ENCODE measurements around the gene PDGFRB. TPM values are rescaled to one million over a fixed set of nuclear protein-coding genes. Genes with fewer than 3 reads are reported as not detected.
A peak's percentile ranks its signal among the peaks of the same experiment; 100 is the strongest.

The PDGFRB gene
- total and polyA plus RNA-seq, 10 of the 15 experiments (the other 5 are each of a cell fraction or from before 2014, with no cell fraction given) = 0.02 to 3.0 (median 1.0) TPM

DNA sequence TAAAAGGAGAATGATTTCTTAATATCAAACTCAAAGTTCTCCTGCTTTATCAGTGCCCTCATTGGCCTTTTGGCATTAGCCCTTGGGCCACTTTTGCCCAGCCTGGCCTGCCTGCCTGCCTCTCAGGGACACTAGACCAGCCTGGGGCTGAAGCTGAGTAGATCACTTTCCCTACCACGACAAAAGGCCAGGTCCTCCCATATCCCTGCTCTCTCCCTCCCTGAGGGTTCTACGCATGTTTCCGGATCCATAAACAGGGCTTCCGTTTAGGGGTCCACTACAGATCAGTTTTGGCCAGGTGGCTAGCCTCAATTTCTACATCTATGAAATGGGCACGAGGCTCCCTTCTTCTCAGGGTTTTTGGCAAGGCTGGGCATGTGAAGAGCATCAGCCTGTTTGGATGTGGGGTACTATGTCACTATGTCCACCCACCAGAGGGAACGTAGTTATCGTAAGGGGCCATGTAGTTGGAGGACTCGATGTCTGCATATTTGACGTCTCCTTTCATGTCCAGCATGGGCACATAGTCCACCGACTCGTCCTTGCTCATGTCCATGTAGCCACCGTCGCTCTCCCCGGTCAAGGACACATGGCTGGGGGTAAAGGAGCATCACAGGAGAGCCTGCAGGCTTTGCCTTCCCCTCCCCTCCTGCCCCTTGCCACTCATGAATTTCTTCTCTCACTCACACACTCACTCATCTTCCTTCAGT lies 34.0 kb downstream of the PDGFRB start:
- Histone ChIP-seq H3K4me2 (ENCODE audit: control insufficient read depth, insufficient read depth) (no peak overlapping the region), H3K27ac (ENCODE audit: control insufficient read depth, insufficient read depth) (no peak overlapping the region), H2AFZ (ENCODE audit: control insufficient read depth, low read depth, low read length) (peak overlapping the region; percentile 56), H3K4me3 (no peak overlapping the region), H3K27me3 (replicated peaks in 1 of 2; ENCODE audit: control insufficient read depth in 2 of 2, insufficient read depth in 2 of 2, low read length in 1 of 2) (no peaks in the 10 kb centered on the region), H3K9me3 (replicated peaks; ENCODE audit: control insufficient read depth, insufficient read depth, low read length) (no peaks in the 10 kb centered on the region), H3K9ac (ENCODE audit: control insufficient read depth, insufficient read depth, low read length) (no peak overlapping the region), H3K36me3 (ENCODE audit: control insufficient read depth in 2 of 2, insufficient read depth in 2 of 2, low read length in 1 of 2) (no peaks in the 10 kb centered on the region), H4K20me1 (ENCODE audit: control insufficient read depth, insufficient read depth) (no peaks in the 10 kb centered on the region), H3K79me2 (ENCODE audit: control insufficient read depth, insufficient read depth, low read length) (no peaks in the 10 kb centered on the region), H3K4me1 (ENCODE audit: control insufficient read depth, insufficient read depth, low read length) (no peaks in the 10 kb centered on the region)
- RAD21 ChIA-PET (ENCODE audit: unreplicated experiment) = interaction anchor here (0.6 to 1.7 kb wide), 6 partner anchors 39 to 146 kb away, joined by 3 to 4 read pairs (median 4); no protein-coding TSS in a partner anchor
- TF ChIP-seq ZZZ3 (IDR thresholded peaks at IDR 0.05; ENCODE audit: control insufficient read depth, insufficient read length, low read depth) = no peak
- no peak for TF ChIP-seq NR2C2 (IDR thresholded peaks at IDR 0.05; ENCODE audit: borderline replicate concordance, control insufficient read depth, insufficient read length, low read depth)
- no peak for TF ChIP-seq RFX5 (IDR thresholded peaks at IDR 0.05; ENCODE audit: low read depth, low read length)
- TF ChIP-seq MTA2 (IDR thresholded peaks at IDR 0.05; ENCODE audit: low read depth) = no peak
- TF ChIP-seq NFXL1 (IDR thresholded peaks at IDR 0.05; ENCODE audit: borderline replicate concordance) = no peak
- TF ChIP-seq ETV6 (conservative IDR thresholded peaks at IDR 0.05 in 1 of 2, IDR thresholded peaks at IDR 0.05 in 1 of 2; ENCODE audit: borderline replicate concordance in 1 of 2, low read depth in 1 of 2) = no peak
- TF ChIP-seq HDGF (IDR thresholded peaks at IDR 0.05) = no peak
- TF ChIP-seq, protein P1, sequence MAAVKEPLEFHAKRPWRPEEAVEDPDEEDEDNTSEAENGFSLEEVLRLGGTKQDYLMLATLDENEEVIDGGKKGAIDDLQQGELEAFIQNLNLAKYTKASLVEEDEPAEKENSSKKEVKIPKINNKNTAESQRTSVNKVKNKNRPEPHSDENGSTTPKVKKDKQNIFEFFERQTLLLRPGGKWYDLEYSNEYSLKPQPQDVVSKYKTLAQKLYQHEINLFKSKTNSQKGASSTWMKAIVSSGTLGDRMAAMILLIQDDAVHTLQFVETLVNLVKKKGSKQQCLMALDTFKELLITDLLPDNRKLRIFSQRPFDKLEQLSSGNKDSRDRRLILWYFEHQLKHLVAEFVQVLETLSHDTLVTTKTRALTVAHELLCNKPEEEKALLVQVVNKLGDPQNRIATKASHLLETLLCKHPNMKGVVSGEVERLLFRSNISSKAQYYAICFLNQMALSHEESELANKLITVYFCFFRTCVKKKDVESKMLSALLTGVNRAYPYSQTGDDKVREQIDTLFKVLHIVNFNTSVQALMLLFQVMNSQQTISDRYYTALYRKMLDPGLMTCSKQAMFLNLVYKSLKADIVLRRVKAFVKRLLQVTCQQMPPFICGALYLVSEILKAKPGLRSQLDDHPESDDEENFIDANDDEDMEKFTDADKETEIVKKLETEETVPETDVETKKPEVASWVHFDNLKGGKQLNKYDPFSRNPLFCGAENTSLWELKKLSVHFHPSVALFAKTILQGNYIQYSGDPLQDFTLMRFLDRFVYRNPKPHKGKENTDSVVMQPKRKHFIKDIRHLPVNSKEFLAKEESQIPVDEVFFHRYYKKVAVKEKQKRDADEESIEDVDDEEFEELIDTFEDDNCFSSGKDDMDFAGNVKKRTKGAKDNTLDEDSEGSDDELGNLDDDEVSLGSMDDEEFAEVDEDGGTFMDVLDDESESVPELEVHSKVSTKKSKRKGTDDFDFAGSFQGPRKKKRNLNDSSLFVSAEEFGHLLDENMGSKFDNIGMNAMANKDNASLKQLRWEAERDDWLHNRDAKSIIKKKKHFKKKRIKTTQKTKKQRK (IDR thresholded peaks at IDR 0.05; ENCODE audit: low read depth, low read length) = no peak
- TF ChIP-seq WRNIP1 (IDR thresholded peaks at IDR 0.05; ENCODE audit: borderline replicate concordance, low read depth, low read length) = no peak
- no peak for TF ChIP-seq USF2 (IDR thresholded peaks at IDR 0.05; ENCODE audit: borderline replicate concordance, low read depth, low read length)
- TF ChIP-seq POU2F2 (IDR thresholded peaks at IDR 0.05; ENCODE audit: borderline replicate concordance, low read depth, low read length) = no peak
- TF ChIP-seq RB1 (IDR thresholded peaks at IDR 0.05; ENCODE audit: borderline replicate concordance) = no peak
- no peak for TF ChIP-seq RCOR1 (conservative IDR thresholded peaks at IDR 0.05; ENCODE audit: low read depth, low read length)
- TF ChIP-seq POLR2AphosphoS5 (IDR thresholded peaks at IDR 0.05; ENCODE audit: low read length) = no peak
- TF ChIP-seq DPF2 (IDR thresholded peaks at IDR 0.05) = no peak
- TF ChIP-seq SP1 (IDR thresholded peaks at IDR 0.05; ENCODE audit: low read depth, low read length) = no peak
- no peak for TF ChIP-seq PAX8 (IDR thresholded peaks at IDR 0.05)
- TF ChIP-seq NR2C1 (IDR thresholded peaks at IDR 0.05) = no peak
- no peak for TF ChIP-seq USF1 (IDR thresholded peaks at IDR 0.05; ENCODE audit: borderline replicate concordance, extremely low read length, insufficient read depth, low read depth, low read length)
- in situ Hi-C loops (cut with MboI) = no loop called here
- CTCF ChIA-PET = interaction anchor here (0.8 to 2.6 kb wide), 23 partner anchors 9 to 204 kb away, joined by 3 to 17 read pairs (median 4); no protein-coding TSS in a partner anchor
- BruUV-seq (replicated peaks) = no TSS peak
- SMC1A ChIA-PET (ENCODE audit: uncharacterized antibody, unreplicated experiment) = interaction anchor here (0.6 to 1.5 kb wide), 5 partner anchors 9 to 171 kb away, joined by 3 to 6 read pairs (median 4); no protein-coding TSS in a partner anchor
- no peak for FAIRE-seq
- no peak for ATAC-seq
- intact Hi-C loops (cut with micrococcal nuclease; ENCODE audit: unreplicated experiment) = no loop called here
- POLR2A ChIA-PET = no interaction called here
- WGBS (ENCODE audit: insufficient coverage, insufficient replicate concordance, low lambda C conversion rate, missing lambda C conversion rate) = 43% methylated on average over 14 of the region's 14 CpGs
- no peak for DNase-seq (ENCODE audit: low read depth, low spot score)
